GM18505 (cell line): ENCODE results near the gene NEURL1B.
A peak's percentile ranks its signal among the peaks of the same experiment; 100 is the strongest.

Experiments used
- ATAC-seq: cut with Tn5 transposase; IDR thresholded peaks from one replicate; pipeline ENCODE4 v1.9.1; 2021; ENCODE audit not compliant: unreplicated experiment
- POLR2A ChIP-seq: IDR thresholded peaks from 4 replicates; pipeline ENCODE4 v1.6.1; 2011; ENCODE audit warnings: borderline replicate concordance; ENCODE audit not compliant: insufficient read depth, insufficient read length; ENCODE audit errors: extremely low read depth

The NEURL1B gene

DNA sequence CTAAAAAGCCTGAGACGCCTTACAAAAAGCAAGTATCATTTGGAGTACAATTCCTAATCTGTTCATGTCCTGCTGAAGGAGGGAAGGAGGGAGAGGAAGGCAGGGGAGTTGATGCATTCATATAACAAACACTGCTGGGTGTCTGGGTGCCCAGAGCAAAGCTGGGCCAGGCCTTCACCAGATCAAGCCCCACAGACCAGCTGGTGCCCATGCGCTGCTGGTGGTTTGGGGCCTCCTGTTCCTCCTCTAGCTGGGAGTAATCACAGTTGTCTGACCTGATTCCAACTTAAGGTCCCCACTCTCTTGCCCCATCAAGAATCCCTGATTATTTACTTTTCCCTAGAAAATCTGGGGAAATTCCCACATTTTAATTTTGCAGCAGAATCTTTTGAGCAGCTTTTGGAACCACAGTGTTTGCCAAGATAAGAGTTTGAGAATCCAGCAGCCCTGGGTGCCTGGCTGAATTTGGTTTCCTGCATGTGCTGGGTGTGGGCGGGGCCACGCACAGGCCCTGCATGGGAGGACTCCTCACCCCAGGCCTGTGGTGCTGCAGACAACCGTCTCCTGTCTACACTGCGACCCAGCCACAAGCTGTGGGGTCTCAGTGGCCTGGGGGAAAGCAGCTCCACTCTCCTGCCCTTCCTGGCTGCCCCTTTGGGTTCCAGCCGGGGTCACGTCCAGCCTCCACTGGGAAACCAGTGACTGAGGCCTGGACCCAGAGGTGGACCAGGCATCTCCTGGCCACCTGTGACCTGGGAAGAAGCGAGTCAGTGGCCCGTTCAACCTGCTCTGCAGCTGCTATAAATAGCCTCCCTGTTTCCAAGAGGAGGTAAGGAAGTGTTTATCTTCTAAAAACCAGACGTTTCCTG lies 47.5 kb downstream of the NEURL1B start:
- ATAC-seq: no peak
- TF ChIP-seq POLR2A: no peak

DNA sequence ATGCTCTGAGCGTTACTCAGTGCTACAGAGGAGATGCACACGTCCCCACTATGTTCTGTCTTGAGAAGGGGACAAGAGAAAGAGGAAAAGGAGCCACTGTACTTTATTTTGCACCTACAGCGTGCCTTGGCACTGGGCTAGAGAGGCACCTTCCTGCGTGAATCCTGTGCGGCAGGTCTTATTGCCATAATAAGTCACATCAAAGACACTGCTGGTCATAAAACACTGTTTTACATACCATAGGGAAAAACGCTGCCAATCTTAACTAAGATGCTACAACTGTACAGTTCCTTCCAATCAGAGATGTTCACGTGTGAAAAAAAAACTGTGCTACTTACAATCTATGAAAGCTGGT lies 48.1 kb downstream of the NEURL1B start:
- ATAC-seq: no peak
- TF ChIP-seq POLR2A: no peak

DNA sequence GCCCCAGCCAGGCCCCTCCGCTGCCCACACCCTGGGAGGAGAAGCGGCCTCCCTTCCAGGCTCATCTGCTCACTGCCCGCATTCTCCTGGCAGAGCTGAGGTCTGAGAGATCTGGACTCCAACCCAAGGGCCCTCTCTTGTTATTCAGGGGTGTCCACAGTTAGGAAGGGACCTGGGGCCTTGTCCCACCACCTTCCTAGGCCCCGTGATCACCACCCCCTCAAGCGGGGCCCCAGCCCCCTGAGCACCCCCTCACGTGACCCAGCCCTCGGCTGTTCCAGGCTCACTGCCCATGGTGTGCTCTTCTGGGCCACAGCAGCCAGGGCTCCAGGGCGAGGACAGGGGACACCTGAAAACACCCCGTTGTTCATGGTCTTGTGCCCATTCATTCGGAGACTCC lies 48.7 kb downstream of the NEURL1B start:
- no peak for TF ChIP-seq POLR2A
- no peak for ATAC-seq

DNA sequence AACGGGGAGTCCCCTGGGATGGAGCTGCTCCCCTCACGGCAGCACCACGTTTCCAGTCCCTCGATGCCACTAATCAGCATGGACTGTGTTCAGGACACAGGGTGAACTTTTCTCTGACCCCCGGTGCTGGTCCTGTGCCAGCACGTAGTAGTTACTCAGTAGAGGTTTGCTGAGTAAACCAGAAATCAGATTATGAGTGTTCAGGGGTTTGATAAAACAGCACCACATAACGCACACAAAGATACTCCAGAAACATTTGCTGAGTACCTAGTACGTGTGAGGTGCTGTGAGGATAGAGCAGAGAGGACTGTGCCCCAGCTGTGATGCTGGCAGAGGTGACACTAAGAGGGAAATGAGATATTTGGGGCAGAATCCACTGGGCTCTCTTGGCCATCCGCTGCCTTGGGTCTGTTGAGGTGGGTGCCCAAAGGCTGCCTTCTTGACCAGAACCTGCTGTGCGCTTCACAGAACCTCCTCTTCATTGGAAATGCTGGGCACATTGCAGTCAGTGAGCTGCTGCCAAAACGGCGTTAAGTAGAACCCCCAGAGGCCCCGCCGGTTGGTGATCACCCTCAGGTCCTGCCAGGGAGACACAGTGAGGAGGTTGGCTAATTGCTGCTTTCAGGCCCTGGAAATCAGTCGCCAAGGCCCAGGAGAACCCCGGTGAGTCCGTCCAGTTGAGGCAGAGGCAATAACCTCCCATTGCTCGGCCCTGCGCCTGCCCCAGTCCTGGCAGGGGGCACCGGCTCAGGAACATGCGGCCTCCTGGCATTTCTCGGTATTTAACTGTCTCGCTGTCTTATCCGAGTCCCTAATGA lies 49.4 kb downstream of the NEURL1B start:
- TF ChIP-seq POLR2A: no peak
- ATAC-seq: no peak

DNA sequence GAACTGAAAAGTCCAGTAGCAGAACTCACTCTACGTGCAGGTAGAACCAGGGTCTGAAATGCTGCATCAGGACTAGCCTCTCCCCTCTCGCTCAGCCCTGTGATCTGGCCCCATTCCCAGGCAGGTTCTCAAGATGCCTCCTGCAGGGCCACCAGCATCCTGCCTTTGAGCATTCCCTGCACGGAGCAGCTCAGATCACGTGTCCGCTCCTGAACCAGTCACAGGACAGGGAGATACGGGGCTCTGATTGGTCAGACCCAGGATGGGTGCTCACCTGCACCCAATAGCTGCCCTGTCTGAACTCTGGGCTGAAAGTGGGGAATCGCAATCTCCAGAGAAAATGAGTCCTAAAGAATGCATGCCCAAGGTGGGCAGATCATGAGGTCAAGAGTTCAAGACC lies 50.8 kb downstream of the NEURL1B start:
- no peak for TF ChIP-seq POLR2A
- no peak for ATAC-seq

DNA sequence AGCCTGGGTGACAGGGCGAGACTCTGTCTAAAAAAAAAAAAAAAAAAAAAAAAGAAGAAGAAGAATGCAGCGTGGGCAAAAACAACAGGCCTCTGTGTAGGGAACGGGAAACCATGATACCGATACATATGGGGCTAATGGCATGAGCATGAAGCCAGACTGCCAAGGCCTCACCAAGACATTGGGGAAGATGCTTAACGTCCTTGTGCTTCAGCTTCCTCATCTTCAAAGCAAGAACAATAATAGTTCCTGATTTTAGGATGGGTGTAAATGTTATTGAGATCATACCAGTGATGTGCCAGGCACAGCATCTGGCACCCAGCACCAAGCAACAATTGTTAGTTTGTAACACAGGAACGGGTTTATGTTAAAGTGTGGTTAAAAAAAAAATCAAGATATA lies 51.4 kb downstream of the NEURL1B start:
- no peak for ATAC-seq
- no peak for TF ChIP-seq POLR2A

DNA sequence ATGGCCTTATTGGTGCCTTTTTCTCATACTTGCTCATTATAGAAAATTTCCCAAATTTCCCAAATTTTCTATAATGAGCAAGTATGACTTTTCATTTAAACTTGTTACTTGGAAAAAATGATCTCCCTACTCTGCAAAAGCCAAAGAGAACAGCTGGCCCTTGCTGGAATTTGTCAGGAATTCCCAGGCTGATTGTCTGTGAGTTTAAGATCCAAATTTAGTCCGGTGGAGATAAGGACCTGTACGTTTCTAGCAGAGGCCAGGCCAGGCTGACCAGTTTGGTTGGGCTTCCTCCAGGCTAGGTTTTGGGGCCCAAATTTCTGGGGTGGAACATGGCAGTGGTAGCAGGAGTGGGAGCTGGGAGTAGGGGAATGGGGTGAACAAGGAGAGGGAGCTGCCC lies 51.9 kb downstream of the NEURL1B start:
- no peak for ATAC-seq
- no peak for TF ChIP-seq POLR2A

DNA sequence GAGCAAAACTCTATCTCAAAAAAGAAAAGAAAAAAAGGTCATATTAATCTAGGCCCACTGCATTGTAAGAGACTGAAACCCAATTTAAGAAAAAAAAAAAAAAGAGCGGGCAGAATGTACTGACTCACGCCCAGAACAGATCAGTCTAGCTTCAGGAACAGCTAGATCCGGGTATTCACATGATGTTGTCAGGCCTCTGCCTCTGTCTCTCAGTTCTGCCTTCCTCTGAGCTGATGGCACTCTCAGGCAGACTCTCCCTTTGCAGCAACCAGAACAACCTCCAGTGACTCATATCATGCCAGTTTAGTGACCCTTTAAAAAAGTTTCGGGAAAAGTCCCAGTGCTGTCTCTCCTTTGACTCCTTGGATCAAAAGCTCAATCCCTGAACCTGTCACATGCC lies 53.0 kb downstream of the NEURL1B start:
- TF ChIP-seq POLR2A: no peak
- ATAC-seq: no peak

DNA sequence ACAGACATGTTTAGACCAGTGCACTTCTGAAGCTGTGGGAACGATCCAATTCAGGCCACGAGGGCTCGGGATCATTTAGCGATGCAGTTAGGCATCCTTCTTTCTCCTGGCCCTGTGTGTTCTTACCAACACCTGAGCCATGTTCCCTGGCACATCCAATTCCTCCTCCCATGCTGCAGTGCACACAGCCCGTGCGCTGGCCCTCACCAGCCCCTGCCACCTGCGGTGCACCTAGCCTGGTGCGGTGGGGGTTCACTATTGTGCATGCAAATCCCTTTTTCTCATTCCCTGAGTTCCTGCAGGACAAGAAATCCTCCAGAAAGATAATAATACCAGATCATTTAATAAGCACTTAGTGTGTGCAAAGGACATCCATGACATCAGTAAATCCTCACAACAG lies 53.5 kb downstream of the NEURL1B start:
- ATAC-seq: no peak
- TF ChIP-seq POLR2A: no peak

DNA sequence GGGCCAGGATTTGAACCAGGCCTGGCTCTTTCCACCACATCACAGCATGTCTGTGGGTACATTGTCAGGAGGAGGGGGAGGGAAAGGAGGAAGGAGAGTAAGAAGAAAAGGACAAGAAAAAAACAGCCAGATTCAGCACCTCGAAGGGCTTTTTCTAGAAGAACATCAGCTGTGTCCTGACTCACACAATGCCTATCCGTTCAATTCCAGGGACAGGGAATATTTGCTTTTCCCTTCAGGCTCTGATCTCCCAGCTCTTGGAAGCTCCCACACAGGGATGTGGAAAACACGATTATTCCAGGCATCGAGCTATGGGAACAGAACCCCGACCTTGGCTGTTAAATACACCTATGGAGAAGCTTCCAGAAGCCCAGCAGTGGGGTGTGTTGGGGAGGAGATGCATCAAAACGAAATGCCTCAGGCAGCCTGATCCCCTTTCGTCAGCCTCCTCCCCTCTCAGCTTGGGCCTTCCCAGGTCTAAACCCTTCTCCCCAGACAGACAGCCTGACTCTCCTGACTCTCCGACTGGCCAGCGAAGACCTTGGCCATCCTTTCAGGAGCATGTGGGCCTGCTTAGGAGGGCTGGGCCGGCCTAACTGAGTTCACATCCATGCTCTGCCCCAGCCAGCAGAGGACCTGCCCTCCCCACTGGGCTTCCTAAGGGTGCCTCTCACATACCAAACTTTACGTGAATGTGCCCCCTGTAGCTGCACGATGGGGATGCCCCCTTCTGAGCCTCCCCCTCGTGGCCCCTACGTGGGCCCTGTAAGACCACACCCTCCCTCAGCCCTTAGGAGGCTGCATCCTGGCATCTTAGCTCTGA lies 54.4 kb downstream of the NEURL1B start:
- no peak for ATAC-seq
- no peak for TF ChIP-seq POLR2A

DNA sequence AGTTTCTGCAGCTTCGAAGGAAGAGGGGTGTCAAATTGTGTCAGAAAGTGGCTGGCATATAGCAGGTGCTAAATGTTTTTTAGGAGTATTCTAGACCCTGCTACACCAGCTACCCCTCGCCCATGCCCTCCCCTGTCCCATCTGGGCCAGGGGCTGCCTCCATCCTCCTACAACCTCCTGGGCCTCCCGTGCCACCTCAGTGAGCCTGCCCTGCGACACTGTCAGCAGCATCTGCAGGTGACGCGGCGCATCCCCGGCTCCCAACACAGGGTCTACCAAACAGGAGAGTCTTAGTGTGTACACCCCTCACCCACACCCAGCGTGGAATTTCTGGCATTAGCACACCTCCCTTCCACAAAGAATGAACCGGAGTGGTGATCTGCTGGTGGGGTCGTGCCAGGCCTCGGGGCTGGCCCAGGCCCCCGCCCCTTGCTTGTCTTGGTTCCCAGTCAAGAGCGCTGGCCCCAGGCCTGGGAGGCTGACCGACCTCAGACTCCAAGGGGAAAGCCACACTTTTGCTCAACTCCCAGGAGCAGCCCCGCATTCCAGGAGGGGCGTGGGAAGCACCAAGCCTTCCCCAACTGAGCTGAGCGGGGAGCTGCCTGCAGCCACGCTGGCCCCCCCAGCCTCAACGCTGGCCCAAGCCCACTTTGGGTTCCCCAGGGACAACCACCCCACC lies 55.2 kb downstream of the NEURL1B start:
- ATAC-seq: no peak
- TF ChIP-seq POLR2A: no peak

DNA sequence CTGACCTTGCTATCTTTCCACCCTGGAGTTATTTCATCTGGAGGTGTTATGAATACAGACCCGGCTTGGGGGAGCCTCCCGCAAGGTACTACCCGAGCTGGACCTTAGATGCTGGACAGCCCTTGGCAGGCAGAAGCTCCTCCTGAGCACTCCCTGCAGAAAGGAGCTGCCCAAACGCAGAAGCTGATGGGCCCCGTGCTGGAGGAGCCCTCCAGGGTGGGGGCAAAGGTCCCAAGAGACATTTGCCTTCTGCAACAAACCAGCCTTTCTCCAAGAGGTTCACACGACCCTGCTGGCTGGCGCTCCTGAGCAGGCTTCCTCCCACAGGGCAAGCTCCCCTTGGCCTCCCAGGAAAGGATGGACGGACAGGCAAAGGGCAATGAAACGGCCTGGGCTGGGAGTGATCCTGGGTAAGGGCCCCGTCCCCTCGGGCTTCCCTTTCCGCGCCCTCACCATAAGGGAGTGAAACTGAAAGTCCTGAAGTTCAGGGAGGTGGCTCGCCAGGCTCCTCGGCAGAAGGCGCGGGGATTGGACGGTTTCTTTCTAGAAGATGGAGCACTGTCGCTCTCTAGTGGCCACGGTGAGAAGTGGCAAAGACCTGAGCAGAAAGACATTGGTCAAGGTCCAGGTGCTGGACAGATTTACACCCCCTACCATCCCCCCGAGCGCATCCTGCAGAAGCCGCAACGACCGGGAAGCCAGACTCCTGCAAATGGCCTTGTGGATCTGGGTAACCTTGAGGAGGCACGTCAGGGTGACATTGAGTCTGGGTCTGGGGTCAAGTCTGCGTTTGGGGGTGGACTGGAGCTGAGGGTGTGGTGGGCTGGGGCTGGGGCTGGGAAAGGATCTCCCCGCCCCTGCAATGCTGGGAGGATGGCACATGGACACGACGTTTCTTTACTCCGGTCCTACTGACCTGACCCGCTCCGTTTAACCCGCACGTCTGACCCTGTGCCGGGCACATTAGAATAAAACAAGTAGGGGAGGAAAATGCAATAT lies 56.4 kb downstream of the NEURL1B start:
- ATAC-seq: no peak

DNA sequence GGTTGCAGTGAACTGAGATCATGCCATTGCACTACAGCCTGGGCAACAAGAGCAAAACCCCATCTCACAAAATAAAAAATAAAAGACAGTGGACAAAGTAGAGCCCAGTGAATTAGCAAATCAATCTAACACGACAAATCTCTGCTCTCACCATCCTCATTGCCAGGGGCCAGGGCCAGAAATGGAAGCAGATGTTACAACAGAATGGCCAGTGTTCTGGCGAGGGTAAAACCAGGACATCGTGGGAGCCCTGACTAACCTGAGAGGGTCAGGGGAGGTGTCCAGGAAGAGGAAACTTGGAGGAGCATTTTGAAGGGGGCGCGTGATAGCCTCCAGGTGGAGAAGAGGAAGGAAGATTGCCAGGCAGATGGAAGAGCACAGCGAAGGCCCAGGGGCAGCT lies 58.4 kb downstream of the NEURL1B start:
- no peak for ATAC-seq

More for the DNA sequence above, 56.4 kb downstream of the NEURL1B start:
- peak; percentile 40 for TF ChIP-seq POLR2A

More for the DNA sequence above, 58.4 kb downstream of the NEURL1B start:
- TF ChIP-seq POLR2A: no peak
